ENCODE measurements around the gene TMPRSS7. TPM values are rescaled to one million over a fixed set of nuclear protein-coding genes. Genes with fewer than 3 reads are reported as not detected.

Gene TMPRSS7
- total RNA-seq, 4 donors from 2014 or later, result 0.23 to 0.34 (median 0.29) TPM; not detected in 1

DNA sequence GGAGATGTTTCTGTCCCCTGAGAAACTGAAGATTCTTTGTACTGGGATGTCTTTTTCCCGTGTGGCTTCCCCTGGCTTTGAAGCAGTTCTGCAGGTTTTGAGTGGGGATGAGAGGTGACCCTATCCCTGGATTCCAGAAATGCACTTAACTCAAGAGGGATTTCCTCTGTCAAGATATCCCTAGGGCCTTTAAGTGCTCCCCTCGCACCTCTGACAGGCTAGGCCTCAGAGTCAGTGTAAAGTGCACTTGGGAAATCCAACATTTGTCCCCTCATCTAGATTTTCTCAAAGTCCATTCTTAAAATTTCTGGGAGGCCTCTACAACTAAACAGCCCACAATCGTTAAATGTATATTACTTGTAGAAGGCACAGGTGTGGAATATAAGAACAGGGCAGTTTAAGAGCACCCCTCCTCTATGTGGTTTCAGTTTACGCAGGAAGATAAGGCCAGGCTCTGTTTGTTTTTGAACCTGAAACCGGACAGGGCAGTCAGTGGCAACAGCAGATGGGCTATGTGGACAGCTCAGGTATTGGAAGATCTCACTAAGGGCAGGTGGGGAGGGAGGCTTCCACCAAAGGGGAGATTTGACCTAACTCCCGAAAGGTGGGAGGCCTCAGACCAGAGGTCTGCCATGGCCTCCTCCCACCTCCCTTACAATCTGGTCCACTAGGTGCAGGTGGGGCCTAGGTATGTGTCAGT is 56.5 kb downstream of the TMPRSS7 start:
- H3K4me3 ChIP-seq (ENCODE audit: low read depth, poor library complexity, severe bottlenecking), result no peak overlapping the region
- 74 to 79% methylated on average over 6 of the region's 6 CpGs for WGBS, 2 donors
- intact Hi-C loops (cut with DNase I; ENCODE audit: low total_unique reads), result no loop called here
- no peak for DNase-seq (ENCODE audit: low spot score in 2 of 2)
- TF ChIP-seq POLR2A (IDR thresholded peaks at IDR 0.05), result no peak
- TF ChIP-seq CTCF (IDR thresholded peaks at IDR 0.05), result no peak

- DNase-seq (ENCODE audit: low spot score in 2 of 2), result no peak
- H3K4me3 ChIP-seq (ENCODE audit: low read depth, poor library complexity, severe bottlenecking), result no peak overlapping the region
- 40 to 50% methylated on average over 6 of the region's 6 CpGs for WGBS, 2 donors
- TF ChIP-seq CTCF (IDR thresholded peaks at IDR 0.05), result no peak
- no peak for TF ChIP-seq POLR2A (IDR thresholded peaks at IDR 0.05)
- intact Hi-C loops (cut with DNase I; ENCODE audit: low total_unique reads), result no loop called here
Measured at GRCh38 chr3:112092496-112093179, 58.1 kb downstream of the TMPRSS7 start.

GRCh38 chr3:112093180-112093522 is 58.6 kb downstream of the TMPRSS7 start:
- no peak overlapping the region for H3K4me3 ChIP-seq (ENCODE audit: low read depth, poor library complexity, severe bottlenecking)
- intact Hi-C loops (cut with DNase I; ENCODE audit: low total_unique reads), result no loop called here
- TF ChIP-seq CTCF (IDR thresholded peaks at IDR 0.05) (no peak), POLR2A (IDR thresholded peaks at IDR 0.05) (no peak)

GRCh38 chr3:112095731-112096130 is 61.2 kb downstream of the TMPRSS7 start:
- DNase-seq (ENCODE audit: low spot score in 2 of 2), result no peak
- 30 to 65% methylated on average over 2 of the region's 2 CpGs for WGBS, 2 donors
- intact Hi-C loops (cut with DNase I; ENCODE audit: low total_unique reads), result no loop called here

More at GRCh38 chr3:112093180-112093522, 58.6 kb downstream of the TMPRSS7 start:
- no peak for DNase-seq (ENCODE audit: low spot score in 2 of 2)

GRCh38 chr3:112096176-112096575 is 61.6 kb downstream of the TMPRSS7 start:
- 43 to 50% methylated on average over 2 of the region's 2 CpGs for WGBS, 2 donors
- DNase-seq (ENCODE audit: low spot score in 2 of 2), result no peak
- no peak for TF ChIP-seq CTCF (IDR thresholded peaks at IDR 0.05)
- TF ChIP-seq POLR2A (IDR thresholded peaks at IDR 0.05), result no peak
- no peak overlapping the region for H3K4me3 ChIP-seq (ENCODE audit: low read depth, poor library complexity, severe bottlenecking)
- intact Hi-C loops (cut with DNase I; ENCODE audit: low total_unique reads), result no loop called here

More at GRCh38 chr3:112095731-112096130, 61.2 kb downstream of the TMPRSS7 start:
- H3K4me3 ChIP-seq (ENCODE audit: low read depth, poor library complexity, severe bottlenecking), result no peak overlapping the region
- TF ChIP-seq CTCF (IDR thresholded peaks at IDR 0.05), result no peak
- no peak for TF ChIP-seq POLR2A (IDR thresholded peaks at IDR 0.05)

Data from lower leg skin (tissue), 4 donors.